Stimulated activated CD4-positive, alpha-beta T cell treated with anti-CD3 and anti-CD28 coated beads, TNF-alpha, amount 100 ng/mL, for 48 hours (primary cell): Measurements from ENCODE around the gene HDAC10.

ENCODE experiments used
- DNase-seq, 3 donors: peaks; one replicate each; pipeline ENCODE4 v3.0.0-alpha.2; 2020; ENCODE audit warnings: low read depth in 3 of 3

Gene HDAC10

DNA sequence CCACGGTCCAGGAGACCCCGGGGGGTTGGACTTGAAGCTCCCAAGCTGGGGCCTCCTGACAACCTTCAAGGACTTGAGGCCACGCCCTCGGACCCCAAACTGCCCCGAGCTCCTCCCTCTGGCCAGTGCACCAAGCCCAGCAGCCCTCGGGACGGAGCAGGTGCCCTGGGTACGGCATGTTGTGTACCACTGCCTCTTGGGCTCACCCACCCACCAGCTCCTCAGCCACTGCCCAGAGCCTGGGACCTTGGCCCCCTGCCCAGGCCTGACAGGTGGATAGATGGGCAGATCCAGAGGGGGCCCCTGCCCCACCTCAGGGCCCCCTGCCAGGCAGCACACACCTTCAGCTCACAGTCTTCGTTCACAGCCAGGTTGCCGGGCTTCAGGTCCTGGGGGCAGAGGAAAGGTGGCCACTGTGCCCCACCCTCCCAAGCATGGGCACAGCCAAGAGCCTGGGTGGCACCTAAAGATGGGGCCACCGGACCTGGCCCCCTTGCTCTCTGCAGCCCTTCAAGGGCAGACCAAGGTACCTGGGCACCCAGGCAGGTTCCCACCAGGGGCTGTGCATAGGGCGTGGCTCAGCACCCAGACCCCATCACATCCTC, 5.3 kb upstream of the HDAC10 start:
- DNase-seq, result no peak

DNA sequence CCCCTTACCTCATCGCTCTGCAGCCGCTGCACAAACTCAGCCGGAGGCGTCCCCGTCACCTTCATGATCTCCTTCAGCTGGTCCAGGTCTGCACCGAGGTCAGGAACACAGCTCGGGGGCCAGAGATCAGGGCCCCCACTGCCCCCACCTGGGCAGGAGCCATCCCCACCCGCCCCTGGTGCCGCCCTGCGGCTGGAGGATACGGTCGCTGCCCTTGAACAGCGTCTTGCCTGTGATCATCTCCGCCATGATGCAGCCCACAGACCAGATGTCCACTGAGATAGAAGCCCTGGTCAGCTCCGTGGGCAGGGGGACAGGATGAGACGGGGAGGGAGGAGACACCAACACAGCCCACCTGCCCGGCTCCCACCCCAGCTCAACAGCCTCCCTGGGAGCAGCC, 4.5 kb upstream of the HDAC10 start:
- DNase-seq, result no peak

- DNase-seq, result no peak
Measured at GRCh38 chr22:50255099-50255498, 4.0 kb upstream of the HDAC10 start.

DNA sequence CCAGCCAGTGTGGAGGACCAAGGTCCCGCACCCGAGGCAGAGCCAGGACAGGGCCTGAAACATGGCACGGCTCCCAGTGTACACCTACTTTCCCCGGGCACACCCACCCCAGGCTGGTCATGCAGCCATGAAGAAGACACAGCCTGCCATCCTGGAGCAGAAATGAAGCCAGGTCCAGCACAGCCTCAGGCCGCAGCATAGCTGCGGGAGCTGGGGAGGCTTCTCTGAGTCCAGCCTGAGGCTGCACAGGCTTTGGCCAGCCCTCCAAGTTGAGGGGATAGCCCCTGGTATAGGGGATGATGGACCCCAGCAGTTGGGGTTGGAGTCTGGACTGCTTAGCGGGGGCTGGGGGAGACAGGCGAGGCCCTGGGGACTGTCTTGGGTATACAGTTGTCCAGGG, 2.9 kb upstream of the HDAC10 start:
- no peak for DNase-seq

DNA sequence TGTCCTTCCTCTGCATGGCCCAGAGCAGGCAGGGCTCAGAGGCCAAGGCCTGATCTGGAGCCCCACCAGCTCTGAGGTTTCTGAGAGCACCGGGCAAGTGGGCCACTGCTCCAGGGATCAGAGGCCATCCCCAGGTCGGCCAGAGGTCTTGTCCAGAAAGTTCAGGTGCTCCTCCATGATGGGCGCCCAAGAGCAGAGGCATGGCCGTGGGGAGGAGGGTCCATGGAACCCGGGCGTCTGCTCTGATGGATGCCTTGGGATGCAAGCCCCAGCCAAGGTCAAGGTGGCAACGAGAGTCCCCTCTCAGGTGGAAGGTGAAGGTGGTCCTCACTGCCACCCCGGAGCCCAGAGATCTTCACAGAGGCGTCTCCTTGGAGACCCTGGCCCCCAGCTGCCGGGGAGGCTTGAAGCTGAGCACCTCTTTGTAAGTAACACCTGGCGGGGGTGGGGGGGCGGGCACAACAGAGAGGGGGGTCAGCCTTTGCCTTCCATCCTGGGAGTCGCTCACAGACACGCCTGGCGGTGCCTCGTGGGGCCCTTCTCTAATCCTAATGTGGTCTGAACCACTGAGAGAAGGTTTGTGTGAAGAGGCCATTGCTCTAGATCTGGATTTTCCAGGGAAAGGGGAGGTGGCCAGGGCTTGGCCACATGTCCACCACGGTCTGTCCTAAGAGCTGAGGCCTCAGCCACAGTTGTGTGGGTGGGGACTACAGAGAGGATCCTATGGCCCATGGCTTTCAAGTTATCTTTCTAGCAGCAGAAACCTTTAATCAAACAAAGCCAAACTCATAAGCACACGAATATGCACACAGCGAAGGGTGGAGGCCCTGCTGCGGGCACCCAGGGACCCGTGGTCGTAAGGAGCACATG, 2.2 kb upstream of the HDAC10 start:
- DNase-seq, result no peak

GRCh38 chr22:50252082-50253045, 1.3 kb upstream of the HDAC10 start:
- DNase-seq, result no peak

- DNase-seq, result no peak
Measured at GRCh38 chr22:50251477-50252081, 514 bp upstream of the HDAC10 start.

- DNase-seq, result no peak
Measured at GRCh38 chr22:50250249-50250554, 863 bp downstream of the HDAC10 start.

DNA sequence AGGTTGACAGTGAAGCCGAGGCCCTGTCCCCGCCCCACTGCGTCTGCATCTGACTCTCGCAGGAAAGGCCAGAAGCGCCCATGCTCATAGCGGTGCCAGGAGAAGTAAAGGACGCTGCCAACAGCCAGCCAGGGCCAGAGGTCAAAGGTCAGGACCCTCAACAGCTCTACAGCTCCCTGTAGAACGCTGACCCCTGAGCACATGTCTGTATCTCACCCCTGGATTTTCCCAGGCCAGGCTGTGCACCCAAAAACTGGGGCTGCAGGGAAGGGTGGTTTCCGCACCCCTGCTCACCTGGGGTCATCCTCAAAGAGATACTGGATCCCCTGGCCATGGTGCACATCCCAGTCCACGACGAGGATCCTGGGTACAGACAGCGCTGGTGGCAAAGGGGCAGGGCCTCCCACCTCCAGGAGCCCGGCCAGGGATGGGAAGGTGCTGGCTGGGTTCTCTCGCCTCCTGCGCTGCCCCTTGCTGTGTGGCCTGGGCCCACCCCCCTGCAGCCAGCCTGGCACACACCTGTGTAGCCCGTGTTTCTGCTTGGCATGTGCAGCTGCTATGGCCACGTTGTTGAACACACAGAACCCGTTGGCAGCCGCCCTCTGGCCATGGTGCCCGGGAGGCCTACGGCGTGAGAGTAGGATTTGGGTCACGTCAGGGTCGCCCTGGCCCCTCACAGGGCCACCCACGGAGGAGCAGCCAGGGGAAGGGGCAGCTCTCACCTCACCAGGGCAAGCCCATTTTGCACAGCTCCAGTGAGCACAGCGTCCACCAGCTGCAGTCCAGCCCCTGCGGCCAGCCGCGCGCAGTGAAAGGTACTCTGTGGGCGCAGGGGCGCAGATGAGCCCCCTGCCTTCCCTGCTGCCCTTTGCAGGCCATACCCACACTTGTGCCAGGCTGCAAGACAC, 1.5 kb downstream of the HDAC10 start:
- DNase-seq, result no peak

DNA sequence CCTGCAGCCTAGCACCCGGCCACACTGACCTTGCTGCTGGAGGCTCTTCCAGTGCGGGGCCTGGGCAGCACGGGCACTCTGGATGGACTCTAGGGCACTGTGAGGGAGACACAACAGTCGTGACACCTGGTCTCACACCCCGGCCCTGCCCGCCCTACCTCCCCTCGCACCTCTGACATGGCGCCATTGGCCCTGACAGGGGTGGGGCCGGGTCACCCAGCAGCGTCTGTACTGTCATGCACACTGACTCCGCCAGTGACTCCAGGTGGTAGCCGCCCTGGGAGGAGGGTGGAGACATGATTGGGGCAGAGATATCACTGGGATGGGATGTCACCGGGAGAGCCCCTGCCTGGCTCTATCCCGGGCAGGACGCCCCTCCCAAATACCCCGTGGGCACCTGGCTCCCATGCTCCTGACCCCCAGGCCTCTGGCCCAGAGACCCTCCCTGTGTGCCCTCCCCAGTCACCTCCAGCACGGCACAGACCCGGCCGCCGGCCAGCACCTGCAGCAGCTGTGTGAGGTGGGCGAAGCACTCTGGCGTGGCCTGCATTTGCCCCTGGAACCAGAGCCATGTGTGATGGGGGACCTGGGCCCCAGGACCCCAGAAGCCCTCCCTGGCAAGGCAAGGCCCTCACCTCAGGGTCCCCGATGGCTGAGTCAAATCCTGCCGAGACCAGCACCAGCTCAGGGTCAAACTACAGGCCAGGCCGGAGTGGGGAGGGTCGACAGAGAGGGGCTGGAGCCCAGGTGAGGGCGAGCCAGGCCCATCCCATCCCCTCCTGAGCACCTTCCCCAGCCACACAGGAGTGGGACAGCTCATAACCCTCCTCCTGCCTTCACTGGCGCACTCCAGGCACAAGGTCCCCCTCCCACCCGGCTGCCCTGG, 2.6 kb downstream of the HDAC10 start:
- DNase-seq, result no peak

DNA sequence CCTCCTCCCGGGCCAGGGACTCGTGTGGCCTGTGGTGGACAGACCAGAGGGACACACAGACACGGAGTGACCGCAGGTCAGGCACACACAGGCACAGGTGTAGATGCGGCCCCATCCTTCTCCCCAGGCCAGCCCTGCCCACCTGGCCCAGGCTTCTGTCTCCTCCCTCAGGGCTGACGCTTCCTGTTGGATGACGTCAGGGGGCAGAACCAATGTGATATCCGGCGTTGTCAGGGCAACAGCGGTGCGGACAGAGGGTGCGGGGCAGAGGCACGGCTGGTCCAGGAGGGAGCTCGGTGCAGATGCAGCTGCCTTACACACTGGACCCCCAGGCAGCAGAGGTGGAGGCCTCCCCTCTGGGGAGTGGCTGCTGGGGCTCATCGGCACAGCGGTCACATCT, 3.3 kb downstream of the HDAC10 start:
- DNase-seq, result no peak

DNA sequence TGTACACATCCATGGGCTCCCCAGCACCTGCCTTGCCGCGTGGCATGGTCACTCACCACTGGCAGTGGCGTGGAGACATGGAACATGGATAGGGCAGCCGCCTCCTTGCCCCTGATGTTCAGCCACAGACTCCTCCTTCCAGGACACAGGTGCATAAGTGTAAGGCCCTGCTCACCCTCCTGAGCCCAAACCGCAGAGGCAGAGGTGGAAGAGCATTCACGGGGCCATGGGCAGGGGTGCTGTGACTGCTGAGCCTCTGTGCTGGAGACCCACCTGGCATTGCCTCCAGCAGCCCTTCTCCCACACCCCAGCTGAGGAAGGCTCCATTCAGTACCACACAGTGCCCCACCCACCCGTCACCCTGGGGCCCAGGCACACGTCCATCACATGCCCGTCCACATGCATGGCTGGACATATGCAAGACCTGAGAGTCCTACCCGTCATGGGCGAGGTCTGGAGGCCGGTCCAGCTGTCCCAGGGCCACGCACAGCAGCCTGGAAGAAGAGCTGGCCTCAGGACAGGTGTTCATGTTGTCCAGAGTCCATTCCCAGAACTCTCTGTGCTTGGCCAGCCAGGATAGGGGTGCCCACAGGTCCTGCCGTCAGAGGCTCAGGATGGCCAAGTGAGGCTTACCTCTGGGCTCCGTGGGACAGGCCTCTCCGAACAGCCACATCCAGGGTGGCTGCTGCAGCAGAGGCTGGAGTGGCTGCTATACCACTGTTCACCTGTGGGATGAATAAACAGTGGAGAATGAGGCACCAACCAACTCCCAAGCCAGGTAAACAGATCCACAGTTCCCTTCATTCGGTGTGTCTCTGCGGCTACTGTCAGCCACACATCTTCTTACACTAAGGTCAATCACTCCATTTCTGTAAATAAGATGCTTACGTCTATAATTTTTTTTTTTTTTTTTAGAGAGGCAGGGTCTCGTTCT, 4.6 kb downstream of the HDAC10 start:
- no peak for DNase-seq

DNA sequence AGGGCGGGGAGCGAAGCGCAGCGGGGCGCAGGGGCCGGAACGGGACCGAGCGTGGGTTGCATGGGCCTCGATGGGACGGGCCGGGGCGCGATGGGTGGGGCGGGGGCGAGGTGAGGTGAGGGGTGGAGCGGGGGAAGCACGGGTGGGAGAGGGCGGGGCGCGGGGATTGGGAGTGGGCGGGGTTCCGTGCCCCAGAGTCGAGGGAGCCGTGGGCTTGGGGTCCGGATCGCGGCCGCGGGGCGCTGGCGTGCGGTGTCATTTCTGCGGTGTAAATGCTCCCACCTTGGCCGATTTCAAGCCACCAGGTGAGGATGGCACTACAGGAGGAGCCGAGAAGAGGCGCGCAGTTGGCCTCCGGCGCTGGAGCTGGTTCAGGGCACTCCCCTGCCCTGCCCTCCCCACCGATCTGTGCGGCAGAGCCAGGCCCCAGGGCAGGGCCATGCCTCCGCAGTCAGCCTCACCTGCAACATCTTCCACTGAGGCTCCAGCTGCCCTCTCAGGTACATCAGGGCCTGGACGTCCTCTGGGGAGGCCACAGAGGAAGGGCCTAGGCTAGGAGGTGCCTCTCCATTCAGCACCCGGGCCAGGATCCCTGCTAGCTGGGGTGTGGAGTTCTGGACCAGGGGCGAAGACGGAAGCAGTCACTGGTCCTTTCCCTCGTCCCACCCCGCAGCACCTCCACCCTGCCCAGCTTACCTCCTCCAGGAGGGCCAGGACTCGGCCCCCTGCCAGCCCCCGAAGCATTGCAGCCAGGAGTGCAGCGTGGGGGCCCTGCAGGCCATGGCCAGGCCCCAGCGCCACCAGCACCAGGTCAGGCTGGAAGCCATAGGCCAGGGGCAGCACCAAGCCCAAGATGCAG, 5.6 kb downstream of the HDAC10 start:
- DNase-seq, result no peak

- peak; percentile 86 to 94 (median 86) for DNase-seq
Measured at GRCh38 chr22:50244420-50245213, 6.4 kb downstream of the HDAC10 start, which contains the start of gene TUBGCP6. TUBGCP6 (minus strand) TSS chr22:50245023; CDS start chr22:50244459, 564 bp downstream.

GRCh38 chr22:50243685-50244419, 7.2 kb downstream of the HDAC10 start:
- no peak for DNase-seq

DNA sequence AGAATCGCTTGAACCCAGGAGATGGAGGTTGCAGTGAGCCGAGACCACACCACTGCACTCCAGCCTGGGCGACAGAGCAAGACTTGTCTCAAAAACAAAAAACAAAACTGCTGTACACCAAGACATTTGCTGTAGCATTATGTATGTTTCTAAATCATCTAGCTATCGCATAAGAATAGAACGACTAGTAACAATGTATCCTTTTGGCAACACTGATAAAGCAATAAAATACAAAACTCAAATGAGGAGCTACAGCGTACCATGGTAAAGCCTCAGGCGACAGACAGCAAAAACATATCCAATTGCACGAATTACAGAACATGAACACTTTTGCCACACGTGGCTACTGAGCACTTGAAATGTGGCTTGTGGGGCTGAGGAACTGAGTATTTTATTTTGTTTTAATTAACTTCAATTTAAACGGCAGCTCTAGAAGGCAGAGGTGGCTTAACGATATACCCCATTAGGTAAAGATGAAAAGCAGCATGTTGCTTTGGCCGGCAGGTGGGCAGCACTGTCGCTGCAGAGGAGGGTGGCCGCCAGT, 8.6 kb downstream of the HDAC10 start:
- DNase-seq, result no peak
